SH-SY5Y (cell line): ENCODE measurements around the gene INSR.

Source experiments
- GATA2 ChIP-seq: IDR thresholded peaks from 2 replicates; pipeline ENCODE4 v1.6.1; 2011; ENCODE audit warnings: mild to moderate bottlenecking, low read depth, low read length
- GATA3 ChIP-seq: IDR thresholded peaks from 2 replicates; pipeline ENCODE4 v1.6.1; 2011; ENCODE audit warnings: low read depth, mild to moderate bottlenecking, low read length, moderate library complexity

The INSR gene

DNA sequence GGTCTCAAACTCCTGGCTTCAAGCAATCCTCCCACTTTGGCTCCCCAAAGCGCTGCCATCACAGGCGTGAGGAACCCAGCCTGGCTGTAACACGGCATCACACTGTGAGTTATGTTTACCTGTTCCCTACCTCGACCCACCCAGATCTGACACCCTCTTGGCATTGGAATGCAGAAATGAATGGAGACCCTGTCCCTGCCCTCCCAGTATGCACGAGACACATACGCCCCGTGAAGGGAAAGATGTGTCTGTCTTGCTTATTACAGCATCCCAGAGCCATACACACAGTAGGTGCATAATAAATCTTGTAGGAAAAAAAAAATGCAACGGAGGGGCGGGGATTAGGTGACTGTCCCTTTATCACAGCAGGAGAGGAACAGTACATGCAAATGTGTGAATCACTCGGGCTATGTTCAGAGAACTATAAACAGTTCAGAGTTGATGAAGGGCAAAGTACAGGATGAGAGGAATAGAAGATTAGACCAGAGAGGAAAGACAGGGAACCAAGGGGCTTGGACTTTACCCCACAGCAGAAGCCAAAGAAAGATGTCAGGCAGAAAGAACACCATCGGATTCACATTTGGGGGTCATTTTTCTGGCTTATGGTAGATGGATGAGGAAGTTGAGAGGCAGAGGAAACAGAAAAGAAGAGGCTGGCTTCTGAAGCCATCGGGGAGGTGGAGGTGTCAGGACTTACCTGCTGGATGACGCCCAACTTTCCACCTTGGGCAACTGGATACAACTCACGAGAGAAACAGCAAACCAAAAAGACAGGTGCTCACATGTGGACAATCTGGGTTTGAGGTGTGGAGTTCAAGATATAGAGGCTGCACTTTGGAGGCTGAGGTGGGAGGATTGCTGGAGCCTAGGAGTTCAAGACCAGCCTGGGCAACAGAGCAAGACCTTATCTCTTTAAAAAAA lies 94.3 kb downstream of the INSR start:
- TF ChIP-seq GATA2, result no peak
- no peak for TF ChIP-seq GATA3

GRCh38 chr19:7197760-7198696 lies 96.2 kb downstream of the INSR start:
- TF ChIP-seq GATA2 (no peak), GATA3 (no peak)

- TF ChIP-seq GATA3 (no peak), GATA2 (no peak)
Observed at GRCh38 chr19:7197119-7197759, 97.0 kb downstream of the INSR start.

DNA sequence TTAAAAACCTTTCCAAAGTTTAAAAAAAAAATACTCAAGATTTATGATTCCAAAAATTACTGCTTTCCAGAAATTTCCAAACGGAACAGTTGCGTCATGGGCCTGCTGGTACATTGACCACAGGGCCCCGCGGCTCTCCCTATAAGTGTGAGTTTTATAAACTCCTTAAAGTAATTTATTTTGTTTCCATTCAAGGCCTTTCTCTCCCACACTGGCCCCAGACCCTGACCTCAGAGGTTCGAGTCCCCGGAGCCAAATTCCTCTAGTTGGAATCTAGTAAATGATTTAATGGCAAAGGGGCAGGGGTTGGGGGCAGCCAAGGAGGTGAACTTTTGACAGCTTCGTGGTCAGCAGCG lies 97.5 kb downstream of the INSR start:
- TF ChIP-seq GATA3, result no peak
- no peak for TF ChIP-seq GATA2

DNA sequence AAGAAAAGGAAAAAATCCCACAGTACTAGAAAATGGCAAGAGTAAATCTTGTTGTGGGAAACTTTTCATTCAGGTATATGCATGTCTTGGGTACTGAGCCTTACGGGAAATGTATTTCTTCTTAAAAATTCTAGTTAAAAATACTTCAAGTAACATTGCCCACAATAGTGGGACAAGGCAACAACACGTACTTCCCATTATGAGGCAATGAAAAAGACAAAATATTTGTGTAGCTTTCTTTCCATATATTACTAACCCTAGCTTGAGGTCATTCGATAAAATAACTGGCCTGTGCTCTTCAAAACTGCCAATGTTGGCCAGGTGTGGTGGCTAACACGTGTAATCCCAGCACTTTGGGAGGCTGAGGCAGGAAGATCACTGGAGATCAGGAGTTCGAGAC lies 99.2 kb downstream of the INSR start:
- TF ChIP-seq GATA2 (no peak), GATA3 (no peak)

DNA sequence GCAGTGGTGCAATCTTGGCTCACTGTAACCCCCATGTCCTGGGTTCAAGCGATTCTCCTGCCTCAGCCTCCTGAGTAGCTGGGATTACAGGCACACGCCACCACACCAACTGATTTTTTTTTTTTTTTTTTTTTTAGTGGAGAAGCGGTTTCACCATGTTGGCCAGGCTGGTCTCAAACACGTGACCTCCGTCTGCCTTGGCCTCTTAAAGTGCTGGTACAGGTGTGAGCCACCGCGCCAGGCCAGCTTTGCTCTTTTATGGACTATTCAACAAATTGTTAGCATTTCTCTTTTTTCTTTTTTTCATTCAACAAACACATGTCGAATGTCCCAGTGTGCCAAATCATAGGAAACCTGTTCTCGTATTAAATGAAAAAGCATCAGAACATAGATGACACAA lies 99.6 kb downstream of the INSR start:
- TF ChIP-seq GATA3, result no peak
- no peak for TF ChIP-seq GATA2

GRCh38 chr19:7191946-7192691 lies 102.1 kb downstream of the INSR start:
- TF ChIP-seq GATA2 (no peak), GATA3 (no peak)

DNA sequence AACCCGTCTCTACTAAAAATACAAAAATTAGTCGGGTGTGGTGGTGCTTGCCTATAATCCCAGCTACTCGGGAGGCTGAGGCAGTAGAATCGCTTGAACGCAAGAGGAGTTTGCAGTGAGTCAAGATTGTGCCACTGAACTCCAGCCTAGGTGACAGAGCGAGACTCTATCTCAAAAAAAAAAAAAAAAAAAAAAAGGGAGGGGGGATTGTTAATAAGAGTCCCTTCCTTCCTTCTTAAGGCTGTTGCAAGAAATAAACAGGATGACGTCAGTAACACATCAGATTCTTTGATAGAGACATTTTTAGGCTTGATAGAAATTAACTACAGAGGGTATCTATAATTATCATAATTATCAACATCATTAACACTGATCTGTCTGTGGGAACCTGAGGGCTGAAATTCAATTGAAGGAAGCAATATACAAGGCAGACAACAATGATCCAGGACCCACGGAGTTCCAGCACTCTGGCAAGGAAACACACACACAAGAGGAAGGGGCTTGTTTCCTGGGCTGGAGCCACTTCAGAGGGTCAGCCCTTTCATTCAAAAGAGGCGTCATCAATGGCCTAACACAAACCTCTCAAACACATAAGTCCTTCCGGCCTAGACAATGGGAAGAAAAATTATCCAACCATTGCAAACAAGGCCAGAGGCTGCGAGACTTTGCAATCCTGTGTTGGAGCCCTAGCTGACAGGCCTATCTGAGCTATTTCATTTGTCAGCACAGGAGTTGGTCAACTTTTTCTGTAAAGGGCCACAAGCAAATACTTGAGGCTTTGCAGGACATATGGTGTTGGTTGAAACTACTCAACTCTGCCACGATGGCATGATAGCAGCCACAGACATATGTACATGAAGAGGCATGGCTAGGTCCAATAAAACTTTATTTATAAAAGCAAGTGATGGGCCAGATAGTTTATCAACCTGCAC lies 105.2 kb downstream of the INSR start:
- TF ChIP-seq GATA3 (no peak), GATA2 (no peak)

DNA sequence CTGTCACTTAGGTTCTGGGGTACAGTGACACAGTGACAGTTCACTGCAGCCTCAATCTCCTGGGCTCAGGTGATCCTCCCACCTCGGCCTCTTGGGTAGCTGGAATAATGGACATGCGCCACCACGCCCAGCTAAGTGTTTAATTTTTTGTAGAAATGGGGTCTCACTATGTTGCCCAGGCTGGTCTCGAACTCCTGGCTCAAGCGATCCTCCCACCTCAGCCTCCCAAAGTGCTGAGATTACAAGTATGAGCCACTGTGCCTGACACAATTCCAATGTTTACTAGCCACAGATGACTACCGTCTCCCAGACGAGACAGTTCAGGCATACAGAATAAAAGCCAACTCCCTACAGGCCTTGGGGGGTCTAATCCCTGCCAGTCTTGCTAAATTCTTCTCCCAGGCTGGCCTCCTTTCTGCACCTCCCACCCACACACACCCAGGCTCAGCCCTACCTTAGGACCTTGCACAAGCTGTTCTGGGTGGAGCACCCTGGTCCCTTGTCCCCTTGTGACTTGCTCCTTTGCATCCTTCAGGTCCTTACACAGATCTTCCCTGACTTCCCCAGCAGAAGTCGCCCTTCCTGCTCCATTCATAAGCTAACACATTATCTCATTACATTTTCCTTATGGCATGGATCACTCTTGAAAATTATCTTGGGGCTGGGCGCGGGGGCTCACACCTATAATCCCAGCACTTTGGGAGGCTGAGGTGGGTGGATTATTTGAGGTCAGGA lies 106.4 kb downstream of the INSR start:
- TF ChIP-seq GATA3 (no peak), GATA2 (no peak)

DNA sequence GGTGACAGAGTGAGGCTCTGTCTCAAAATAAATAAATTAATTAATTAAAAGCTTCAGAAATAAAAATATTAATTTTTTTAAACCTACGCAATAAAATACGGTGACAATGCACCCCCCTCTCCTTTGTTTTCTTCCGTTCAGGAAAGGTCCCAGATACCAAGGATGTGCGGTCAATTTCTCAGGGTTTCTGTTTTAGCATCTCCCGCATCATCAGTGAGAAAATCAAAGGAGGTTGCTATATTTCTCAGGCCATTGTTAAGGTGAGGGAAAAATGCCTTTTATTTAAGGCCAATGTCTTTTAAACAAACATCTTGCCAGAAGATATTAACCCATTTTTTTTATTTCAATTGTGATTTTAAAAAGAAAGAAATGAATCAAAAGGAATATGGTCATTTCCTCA lies 111.7 kb downstream of the INSR start:
- no peak for TF ChIP-seq GATA2
- no peak for TF ChIP-seq GATA3

- TF ChIP-seq GATA3 (no peak), GATA2 (no peak)
Observed at GRCh38 chr19:7179917-7180306, 114.3 kb downstream of the INSR start.

GRCh38 chr19:7177926-7178325 lies 116.3 kb downstream of the INSR start:
- no peak for TF ChIP-seq GATA2
- TF ChIP-seq GATA3, result no peak

DNA sequence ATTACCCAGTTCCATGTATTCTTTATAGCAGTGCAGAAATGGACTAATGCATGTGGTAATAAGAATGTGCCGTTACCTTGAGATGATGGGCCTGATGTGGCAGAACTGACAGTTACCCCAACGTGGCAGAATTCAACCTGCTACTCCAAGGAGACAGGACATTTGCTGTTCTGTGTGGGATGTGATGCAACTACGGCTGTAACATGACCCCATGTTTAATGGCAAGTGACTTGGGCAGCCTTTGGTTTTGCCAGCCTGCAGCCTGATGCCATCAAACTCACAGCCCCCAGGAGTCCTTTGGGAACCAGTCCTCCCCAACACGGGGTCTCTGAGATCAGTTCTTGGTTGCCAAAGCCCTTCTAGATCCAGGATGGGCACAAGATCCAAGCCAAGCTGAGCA lies 117.4 kb downstream of the INSR start:
- no peak for TF ChIP-seq GATA2
- TF ChIP-seq GATA3, result no peak
